Activated T-helper 17 cell treated with anti-CD3 and anti-CD28 coated beads, Interleukin-2, amount 50 U/mL, for 72 hours (primary cell): ENCODE results near the gene CHMP2A. TPM values are rescaled to one million over a fixed set of nuclear protein-coding genes. Genes with fewer than 3 reads are reported as not detected.
A peak's percentile ranks its signal among the peaks of the same experiment; 100 is the strongest.
"Not testable (repeated sequence)": the region's sequence is repeated elsewhere in the genome, so short reads cannot be mapped to it uniquely, and the experiment has no call there.

Experiments
- ATAC-seq: fragments of 150-1000 bp; cut with Tn5 transposase; replicated peaks from 2 replicates; pipeline ENCODE4 v1.10.0; 2021; ENCODE audit warnings: mild to moderate bottlenecking, moderate library complexity
- H3K27ac Mint-ChIP-seq: one replicate; pipeline ENCODE4 v1.8.0; 2022; ENCODE audit warnings: mixed read lengths
- H3K27me3 Mint-ChIP-seq: one replicate; pipeline ENCODE4 v1.8.0; 2022; ENCODE audit warnings: mixed read lengths
- H3K36me3 Mint-ChIP-seq: one replicate; pipeline ENCODE4 v1.8.0; 2022; ENCODE audit warnings: low read depth, mild to moderate bottlenecking, mixed read lengths
- H3K4me1 Mint-ChIP-seq: one replicate; pipeline ENCODE4 v1.8.0; 2022; ENCODE audit warnings: mixed read lengths
- H3K4me3 Mint-ChIP-seq: one replicate; pipeline ENCODE4 v1.8.0; 2022; ENCODE audit warnings: mild to moderate bottlenecking, mixed read lengths
- H3K9me3 Mint-ChIP-seq: one replicate; pipeline ENCODE4 v1.8.0; 2022; ENCODE audit warnings: mixed read lengths
- total RNA-seq, 2 donors: library from RNA; stranded (reverse); gene quantifications; one replicate each; pipeline ENCODE4 v1.2.3, GENCODE V29; 2022

Gene CHMP2A
- total RNA-seq, result 10 to 100 TPM; 79.0 to 95.8 TPM

DNA sequence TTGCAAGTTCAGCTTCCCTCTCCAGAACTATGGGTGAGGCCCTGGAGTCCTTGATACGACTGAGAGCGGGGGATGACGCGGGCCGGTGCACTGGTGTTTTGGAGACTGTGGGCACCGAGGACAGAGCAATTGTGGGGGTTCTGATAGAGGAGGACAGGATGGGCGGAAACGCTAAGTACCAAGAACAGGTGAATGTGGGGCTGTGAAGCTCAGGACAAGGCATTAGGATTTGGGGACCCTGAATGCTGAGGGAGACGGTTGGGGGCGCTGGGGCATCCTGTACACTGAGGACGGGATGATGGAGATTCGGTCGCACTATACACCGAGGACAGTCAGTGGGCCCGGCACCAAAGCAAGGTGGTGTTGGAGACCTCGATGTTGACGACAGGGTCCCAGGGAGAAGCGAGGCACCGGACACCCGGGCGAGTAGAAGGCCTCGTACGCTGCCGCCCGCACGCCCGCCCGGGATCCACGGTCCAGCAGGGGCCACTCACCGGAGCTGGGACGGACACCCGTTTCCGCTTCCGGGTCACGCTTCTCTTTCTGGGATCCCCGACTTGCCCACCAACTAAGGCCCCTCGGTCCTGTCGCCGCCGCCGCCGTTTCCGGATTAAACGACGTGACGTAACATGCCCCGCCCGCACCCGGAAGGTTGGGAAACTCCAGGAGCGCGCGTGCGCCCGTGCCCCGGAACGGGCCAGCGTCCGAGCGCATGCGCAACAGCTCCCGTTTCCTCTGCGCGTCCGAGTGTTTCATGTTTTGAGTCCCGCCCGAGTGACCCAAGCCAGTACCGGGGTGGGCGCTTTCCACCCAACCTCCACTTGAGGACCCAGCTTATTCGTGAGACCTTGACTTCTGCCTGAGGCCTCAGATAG lies at the start of gene CHMP2A:
TSS of gene CHMP2A (minus strand) at position 612 of the 875 bp plus-strand sequence. CDS start 893 bp downstream, outside the sequence.
- Mint-ChIP-seq H3K36me3 (peaks cover 95% of the 10 kb centered on the region), H3K27ac (peak within 1 kb of the TSS; percentile 100), H3K4me1 (peaks cover 29% of the 10 kb centered on the region), H3K27me3 (no peaks in the 10 kb centered on the region), H3K4me3 (peak within 1 kb of the TSS; percentile 100), H3K9me3 (no peaks in the 10 kb centered on the region)
- peak; percentile 42 for ATAC-seq

DNA sequence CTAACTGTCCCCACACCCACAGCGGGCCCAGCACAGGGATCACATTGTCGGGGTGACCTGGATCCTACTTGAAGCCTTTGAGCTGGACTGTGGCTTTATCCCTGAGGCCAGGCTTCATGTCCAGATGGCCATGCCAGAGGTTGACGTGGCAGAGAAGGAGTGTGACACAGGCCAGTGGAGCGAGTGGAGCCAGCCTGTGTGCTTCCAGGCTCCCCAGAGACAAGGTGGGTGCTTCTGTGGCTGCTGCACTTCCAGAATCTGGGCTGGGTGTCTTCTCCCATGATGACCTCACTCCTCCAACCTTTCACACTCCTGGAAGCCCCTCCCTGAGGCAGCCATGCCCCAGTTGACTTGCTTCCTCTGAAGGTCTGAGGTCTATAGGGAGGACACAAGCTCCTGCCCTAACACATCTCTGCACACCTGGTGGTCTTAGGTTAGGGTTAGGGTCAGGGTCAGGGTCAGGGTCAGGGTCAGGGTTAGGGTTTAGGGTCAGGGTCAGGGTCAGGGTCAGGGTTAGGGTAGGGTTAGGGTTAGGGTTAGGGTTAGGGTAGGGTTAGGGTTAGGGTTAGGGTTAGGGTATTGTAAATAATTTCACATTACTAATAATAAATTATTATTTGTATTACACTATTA lies 31.3 kb upstream of the CHMP2A start:
- Mint-ChIP-seq H3K27me3 (no peaks in the 10 kb centered on the region), H3K27ac (no peak overlapping the region), H3K9me3 (no peaks in the 10 kb centered on the region), H3K36me3 (peaks cover 19% of the 10 kb centered on the region), H3K4me3 (no peak overlapping the region), H3K4me1 (peaks cover 12% of the 10 kb centered on the region)
- no peak for ATAC-seq

GRCh38 chr19:58585442-58586132 lies 30.7 kb upstream of the CHMP2A start:
- Mint-ChIP-seq H3K27me3 (no peaks in the 10 kb centered on the region), H3K4me1 (peaks cover 17% of the 10 kb centered on the region), H3K4me3 (no peak overlapping the region), H3K27ac (no peak overlapping the region), H3K9me3 (no peaks in the 10 kb centered on the region), H3K36me3 (peaks cover 23% of the 10 kb centered on the region)
- ATAC-seq, result no peak

DNA sequence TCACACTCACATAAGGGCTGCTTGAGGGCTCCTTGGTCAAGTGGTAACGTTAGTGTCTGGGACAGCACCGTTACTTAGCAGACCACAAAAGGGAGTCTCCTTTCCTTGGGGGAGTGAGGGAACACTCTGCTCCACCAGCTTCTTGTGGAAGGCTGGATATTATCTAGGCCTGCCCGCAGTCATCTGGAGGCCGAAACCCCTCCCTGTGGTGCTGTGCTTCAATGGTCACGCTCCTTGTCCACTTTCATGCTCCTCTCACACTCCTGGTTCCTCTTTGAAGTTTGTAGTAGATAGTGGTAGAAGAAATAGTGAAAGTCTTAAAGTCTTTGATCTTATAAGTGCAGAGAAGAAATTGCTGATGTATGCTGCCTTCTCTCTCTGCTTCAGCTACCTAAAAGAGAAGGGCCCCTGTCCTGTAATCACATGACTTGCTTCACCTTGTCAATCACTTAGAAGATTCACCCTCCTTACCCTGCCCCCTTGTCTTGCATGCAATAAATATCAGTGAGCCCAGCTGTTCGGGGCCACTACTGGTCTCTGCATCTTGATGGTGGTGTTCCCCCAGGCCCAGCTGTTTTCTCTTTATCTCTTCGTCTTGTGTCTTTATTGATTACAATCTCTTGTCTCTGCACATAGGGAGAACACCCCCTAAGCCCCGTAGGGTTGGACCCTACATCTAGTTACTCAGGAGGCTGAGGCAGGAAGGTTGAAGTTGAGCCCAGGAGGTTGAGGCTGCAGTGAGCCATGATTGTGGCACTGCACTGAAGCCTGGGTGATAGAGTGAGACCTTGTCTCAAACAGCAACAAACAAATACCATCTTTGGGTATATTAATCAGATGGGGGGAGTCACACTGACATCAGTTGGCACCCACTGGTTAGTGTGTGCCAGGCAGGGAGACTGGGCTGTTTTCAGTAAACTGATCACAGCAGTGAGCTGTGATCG lies 29.9 kb upstream of the CHMP2A start:
- no peaks in the 10 kb centered on the region for H3K9me3 Mint-ChIP-seq
- H3K36me3 Mint-ChIP-seq, result peaks cover 23% of the 10 kb centered on the region
- H3K27ac Mint-ChIP-seq, result no peak overlapping the region
- no peak overlapping the region for H3K4me3 Mint-ChIP-seq
- ATAC-seq, result no peak
- peaks cover 17% of the 10 kb centered on the region for H3K4me1 Mint-ChIP-seq
- no peaks in the 10 kb centered on the region for H3K27me3 Mint-ChIP-seq

DNA sequence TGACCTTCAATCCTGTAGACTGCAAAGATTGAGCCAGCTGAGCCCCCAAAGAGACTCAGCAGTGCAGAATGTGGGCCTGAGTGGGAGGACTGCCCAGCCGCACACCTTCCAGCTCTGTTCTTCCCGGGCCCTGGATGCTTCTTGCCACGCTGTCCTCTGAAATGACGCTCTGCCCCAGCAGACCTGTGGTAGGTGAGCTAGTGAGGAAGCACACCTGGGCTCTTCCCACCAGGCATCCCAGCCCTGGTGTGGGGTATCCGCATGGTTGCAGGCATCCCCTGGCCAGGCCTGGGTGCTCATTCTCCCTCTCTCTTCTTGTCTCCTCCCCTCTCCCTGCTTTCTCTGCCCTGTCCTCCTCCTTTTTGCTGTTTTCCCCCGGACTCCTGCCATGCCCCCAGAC lies 28.1 kb upstream of the CHMP2A start:
- H3K4me3 Mint-ChIP-seq, result no peak overlapping the region
- peak overlapping the region; percentile 37 for H3K27ac Mint-ChIP-seq
- no peak for ATAC-seq
- peaks cover 25% of the 10 kb centered on the region for H3K36me3 Mint-ChIP-seq
- no peaks in the 10 kb centered on the region for H3K9me3 Mint-ChIP-seq
- H3K27me3 Mint-ChIP-seq, result no peaks in the 10 kb centered on the region
- peaks cover 34% of the 10 kb centered on the region for H3K4me1 Mint-ChIP-seq

DNA sequence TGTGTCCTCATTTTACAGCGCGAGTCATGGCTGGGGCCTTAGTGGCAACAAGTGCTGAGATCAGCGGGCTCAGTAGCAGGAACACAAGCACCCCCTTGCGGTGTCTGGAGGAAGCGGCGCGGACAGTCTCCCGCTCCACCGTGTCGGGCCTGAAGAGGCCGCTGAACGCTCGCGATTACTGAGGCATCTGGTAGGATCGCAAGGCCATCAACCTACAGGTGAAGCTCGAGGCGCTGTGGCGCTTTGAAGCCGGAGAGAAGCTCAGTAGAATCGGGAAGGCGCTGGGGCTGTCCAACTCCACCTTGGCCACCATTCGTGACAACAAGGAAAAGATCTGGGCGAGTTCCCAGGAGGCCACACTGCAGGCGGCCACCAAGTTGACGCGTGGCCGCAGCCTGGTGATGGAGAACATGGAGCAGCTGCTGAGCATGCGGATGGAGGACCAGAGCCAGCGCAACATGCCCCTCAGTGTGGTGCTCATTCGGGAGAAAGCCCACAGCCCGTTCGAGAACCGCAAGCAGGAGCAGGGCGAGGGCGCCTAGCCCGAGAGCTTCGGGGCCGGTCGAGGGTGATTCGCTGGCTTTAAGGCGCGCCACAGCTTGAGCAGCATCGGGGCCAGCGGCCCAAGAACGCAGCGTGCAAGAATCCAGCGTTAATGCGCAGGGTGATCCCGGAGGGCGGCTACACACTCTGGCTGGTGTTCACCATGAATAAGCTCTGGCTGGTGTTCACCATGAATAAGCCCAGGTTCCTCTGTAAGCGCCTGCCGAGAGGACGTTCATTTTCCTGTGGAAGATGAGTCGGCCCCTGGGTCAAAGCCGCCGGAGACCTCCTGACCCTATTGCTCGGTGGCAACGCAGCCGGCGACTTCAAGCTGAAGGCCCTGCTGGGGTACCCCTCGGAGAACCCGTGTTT lies 26.6 kb upstream of the CHMP2A start:
- H3K4me3 Mint-ChIP-seq, result peak overlapping the region; percentile 57
- peak overlapping the region; percentile 88 for H3K27ac Mint-ChIP-seq
- no peaks in the 10 kb centered on the region for H3K9me3 Mint-ChIP-seq
- ATAC-seq, result peak; percentile 86
- H3K4me1 Mint-ChIP-seq, result peaks cover 38% of the 10 kb centered on the region
- peaks cover 31% of the 10 kb centered on the region for H3K36me3 Mint-ChIP-seq
- no peaks in the 10 kb centered on the region for H3K27me3 Mint-ChIP-seq

DNA sequence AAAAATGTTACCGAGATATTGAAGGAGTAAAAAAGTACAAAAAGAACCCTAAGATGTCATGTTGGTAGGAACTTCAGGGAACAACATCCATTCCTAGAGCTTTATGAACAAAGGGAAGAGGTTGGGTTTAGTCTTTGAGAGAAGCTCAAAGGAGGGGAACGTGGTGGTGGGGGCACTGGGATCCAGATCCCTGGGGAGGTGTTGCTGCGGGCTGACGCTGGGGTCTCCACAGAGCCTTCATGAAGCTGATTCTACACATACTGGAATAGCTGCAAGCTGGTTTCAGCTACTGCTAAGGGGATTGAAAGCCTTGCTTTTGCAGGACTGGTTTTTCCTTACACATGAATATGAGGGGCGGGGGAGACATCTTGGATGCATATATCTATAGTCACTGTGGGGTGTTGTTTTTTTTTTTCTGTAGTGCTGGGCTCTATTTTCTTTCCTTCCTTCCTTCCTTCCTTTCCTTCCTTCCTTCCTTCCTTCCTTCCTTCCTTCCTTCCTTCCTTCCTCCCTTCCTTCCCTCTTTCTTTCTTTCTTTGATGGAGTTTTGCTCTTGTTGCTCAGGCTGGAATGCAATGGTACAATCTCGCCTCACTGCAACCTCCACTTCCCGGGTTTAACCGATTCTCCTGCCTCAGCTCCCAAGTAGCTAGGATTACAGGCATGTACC lies 24.7 kb upstream of the CHMP2A start:
- Mint-ChIP-seq H3K36me3 (peaks cover 31% of the 10 kb centered on the region), H3K9me3 (no peaks in the 10 kb centered on the region), H3K4me1 (peaks cover 34% of the 10 kb centered on the region), H3K4me3 (peak overlapping the region; percentile 78), H3K27me3 (no peaks in the 10 kb centered on the region), H3K27ac (peak overlapping the region; percentile 90)
- no peak for ATAC-seq

DNA sequence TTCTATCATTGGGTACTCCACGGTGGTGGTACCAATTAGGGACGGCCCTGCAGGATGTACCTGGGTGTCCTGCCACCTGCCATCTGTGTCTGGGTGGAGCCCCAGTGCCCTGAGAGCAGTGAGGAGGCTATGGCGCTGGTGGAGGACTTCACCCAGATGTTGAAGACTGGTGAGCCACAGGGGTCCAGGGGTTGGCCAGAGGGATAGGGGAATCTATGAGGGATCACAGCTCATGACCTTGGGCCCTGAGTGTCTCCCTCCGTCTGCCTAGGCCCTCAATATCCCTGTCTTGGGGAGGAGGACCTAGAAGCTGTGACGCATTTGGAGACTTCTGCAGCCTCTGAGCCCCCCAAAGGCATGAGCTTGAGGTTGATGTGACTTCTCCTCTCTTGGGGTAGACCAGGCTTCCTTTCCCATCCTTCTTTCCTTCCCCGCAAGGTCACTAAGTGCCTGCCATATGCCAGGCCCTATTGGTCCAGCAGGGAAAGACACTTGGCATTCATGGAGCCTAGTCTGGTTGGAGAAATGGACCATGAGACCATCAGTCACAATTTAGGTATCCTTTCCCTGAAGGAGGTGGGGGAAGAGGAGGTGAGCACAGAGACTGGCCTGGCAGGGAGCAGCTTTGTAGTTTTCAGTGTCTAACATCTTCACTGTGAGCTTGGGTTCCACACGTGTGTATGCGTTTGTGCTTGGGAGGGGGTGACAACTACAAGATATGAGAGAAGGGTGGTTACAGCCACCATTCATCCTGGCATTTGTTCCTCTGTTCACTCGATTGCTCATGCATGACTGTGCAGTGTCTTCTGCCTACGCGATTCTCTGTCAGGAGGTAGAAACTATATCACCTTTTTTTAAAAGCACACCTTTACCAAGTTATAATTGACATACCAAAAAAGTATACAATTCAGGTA lies 23.4 kb upstream of the CHMP2A start:
- H3K36me3 Mint-ChIP-seq, result peaks cover 38% of the 10 kb centered on the region
- peaks cover 43% of the 10 kb centered on the region for H3K4me1 Mint-ChIP-seq
- ATAC-seq, result peak; percentile 50
- peak overlapping the region; percentile 90 for H3K27ac Mint-ChIP-seq
- no peaks in the 10 kb centered on the region for H3K27me3 Mint-ChIP-seq
- peak overlapping the region; percentile 78 for H3K4me3 Mint-ChIP-seq
- H3K9me3 Mint-ChIP-seq, result no peaks in the 10 kb centered on the region

- not testable (repeated sequence) for ATAC-seq, H3K9me3 Mint-ChIP-seq, H3K27me3 Mint-ChIP-seq
- Mint-ChIP-seq H3K27ac (peak overlapping the region; percentile 90), H3K4me1 (peaks cover 47% of the 10 kb centered on the region), H3K36me3 (peaks cover 38% of the 10 kb centered on the region), H3K4me3 (peak overlapping the region; percentile 78)
These were observed 22.7 kb upstream of the CHMP2A start for GRCh38 chr19:58577581-58577980.

DNA sequence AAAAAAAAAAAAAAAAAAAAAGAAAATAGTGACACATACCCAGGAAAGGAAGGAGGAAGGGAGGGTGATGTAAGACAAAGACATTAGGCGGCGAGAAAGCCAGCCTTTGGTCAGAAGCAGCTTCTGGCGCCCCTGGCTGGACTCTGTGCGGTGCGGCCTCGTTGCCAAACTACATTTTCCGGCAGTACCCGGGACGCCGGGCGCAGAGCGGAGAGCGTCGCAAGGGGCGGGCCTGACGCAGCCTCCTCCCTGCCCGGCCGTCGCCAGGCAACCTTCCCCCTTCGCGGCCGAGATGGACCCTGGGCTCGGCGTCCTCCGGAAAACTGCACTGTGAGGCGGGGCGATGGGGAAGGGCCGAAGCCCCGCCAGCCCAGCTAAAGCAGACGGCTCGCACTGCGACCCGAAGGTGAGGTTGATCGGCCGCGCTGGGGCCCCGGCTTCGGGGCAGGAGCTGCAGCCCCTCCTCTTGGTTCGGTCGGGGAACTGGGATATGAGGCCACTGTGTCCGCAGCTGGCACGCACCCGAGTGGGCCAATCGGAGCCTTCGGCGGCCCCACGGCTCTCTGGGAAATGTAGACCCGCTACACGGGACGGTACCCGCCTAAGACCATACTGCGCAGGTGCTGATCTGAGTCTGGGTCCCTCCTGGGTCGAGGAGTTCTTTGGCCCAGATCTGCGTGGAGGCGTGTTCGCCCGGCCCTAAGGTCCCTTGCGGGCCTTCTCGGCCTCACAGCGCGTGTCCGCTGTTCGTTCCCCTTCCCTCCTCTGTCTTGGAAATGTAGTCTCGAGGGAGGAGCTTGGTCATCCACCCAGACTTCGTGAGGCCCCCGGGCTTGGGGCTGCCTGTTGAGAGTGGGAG lies 20.5 kb upstream of the CHMP2A start:
- H3K4me1 Mint-ChIP-seq, result peaks cover 48% of the 10 kb centered on the region
- peak overlapping the region; percentile 100 for H3K27ac Mint-ChIP-seq
- peak overlapping the region; percentile 94 for H3K4me3 Mint-ChIP-seq
- ATAC-seq, result peak; percentile 43
- H3K36me3 Mint-ChIP-seq, result peaks cover 33% of the 10 kb centered on the region
- H3K27me3 Mint-ChIP-seq, result no peaks in the 10 kb centered on the region
- H3K9me3 Mint-ChIP-seq, result no peaks in the 10 kb centered on the region

DNA sequence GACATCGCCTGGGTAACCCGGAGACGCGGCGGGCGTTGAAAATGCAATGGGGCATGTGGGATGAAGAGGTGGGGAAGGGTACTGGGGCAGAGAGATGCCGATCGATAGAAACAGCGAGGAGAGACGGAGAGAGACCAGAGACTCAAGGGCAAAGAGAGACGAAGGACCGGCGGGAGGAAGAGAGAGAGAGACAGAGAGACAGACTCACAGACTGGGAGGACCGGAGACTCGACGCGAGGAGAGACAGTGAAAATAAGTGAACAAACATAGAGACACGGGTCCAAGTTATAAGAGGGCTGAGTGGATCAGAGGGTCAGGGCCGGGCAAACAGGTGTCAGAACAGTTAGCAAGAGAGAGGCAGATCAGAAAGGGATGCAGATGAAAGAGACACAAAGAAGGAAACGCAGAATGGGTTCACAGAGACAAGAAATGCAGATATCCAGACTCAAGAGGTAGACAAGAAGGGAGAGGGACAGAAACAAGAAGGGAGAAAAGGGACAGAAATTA lies 18.8 kb upstream of the CHMP2A start:
- peak overlapping the region; percentile 100 for H3K27ac Mint-ChIP-seq
- peaks cover 42% of the 10 kb centered on the region for H3K4me1 Mint-ChIP-seq
- ATAC-seq, result no peak
- H3K36me3 Mint-ChIP-seq, result peaks cover 48% of the 10 kb centered on the region
- H3K27me3 Mint-ChIP-seq, result no peaks in the 10 kb centered on the region
- H3K9me3 Mint-ChIP-seq, result no peaks in the 10 kb centered on the region
- peak overlapping the region; percentile 94 for H3K4me3 Mint-ChIP-seq
